Measurements from ENCODE around the gene NLE1. TPM values are rescaled to one million over a fixed set of nuclear protein-coding genes. Genes with fewer than 3 reads are reported as not detected.

The NLE1 gene
- total and polyA plus RNA-seq, 2 of the 8 experiments (the other 6 are each of a cell fraction or from before 2014, with no cell fraction given), result 50.4 to 51.5 TPM

DNA sequence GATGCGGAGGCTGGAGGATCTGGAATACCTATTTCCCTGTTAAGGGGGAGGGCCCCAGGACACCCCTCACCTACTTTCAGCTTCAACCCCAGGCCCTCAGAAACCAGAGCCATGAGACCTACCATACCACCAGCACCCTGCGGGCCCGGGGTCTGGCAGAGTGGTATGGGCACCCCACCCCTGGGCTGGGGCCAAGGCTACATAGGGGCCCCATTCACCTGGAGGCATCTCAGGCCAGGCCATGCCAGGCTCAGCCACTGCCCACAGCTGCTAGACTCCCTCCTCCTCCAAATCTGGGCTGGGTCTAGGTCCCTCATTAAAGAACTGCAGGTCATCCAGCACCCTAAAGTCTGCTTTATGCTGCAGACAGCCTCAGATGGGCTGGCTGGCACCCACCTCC lies 11.7 kb downstream of the NLE1 start:
- H4K5ac ChIP-seq (ENCODE audit: insufficient read length, low read depth, low read length), result no peak overlapping the region
- H3K4me3 ChIP-seq (ENCODE audit: extremely low read depth in 1 of 4, insufficient read depth in 2 of 4, low read depth in 3 of 4, low read length in 4 of 4), result no peak overlapping the region
- POLR2A ChIA-PET (ENCODE audit: partially characterized antibody), result interaction anchor here (0.6 to 7.5 kb wide), 12 partner anchors 9 to 172 kb away, joined by 3 to 84 read pairs (median 3); partner anchors contain the start of genes FNDC8, NLE1 and RAD51D
- H3K79me1 ChIP-seq (ENCODE audit: low read depth, low read length), result no peaks in the 10 kb centered on the region
- no peak overlapping the region for H4K8ac ChIP-seq (ENCODE audit: extremely low read depth, insufficient read depth, low read length)
- no peak overlapping the region for H2BK120ac ChIP-seq (replicated peaks; ENCODE audit: low read depth, low read length)
- no peak overlapping the region for H4K91ac ChIP-seq (replicated peaks; ENCODE audit: insufficient read length, low read length)
- peaks cover 0 to 3% of the 10 kb centered on the region in 2 experiments; a peak in 1 of 4 replicates for H3K9me3 ChIP-seq (ENCODE audit: insufficient read depth in 2 of 2, low read depth in 1 of 2, low read length in 1 of 2)
- H2BK20ac ChIP-seq (ENCODE audit: low read length), result no peak overlapping the region
- H2BK15ac ChIP-seq (ENCODE audit: low read length), result no peak overlapping the region
- H3K9ac ChIP-seq (replicated peaks in 1 of 4; ENCODE audit: extremely low read depth in 1 of 4, low read depth in 3 of 4, low read length in 3 of 4), result no peak overlapping the region
- no peak overlapping the region for H3K14ac ChIP-seq (ENCODE audit: insufficient read length)
- no peak overlapping the region for H3K18ac ChIP-seq (ENCODE audit: extremely low read depth, low read length)
- DNase-seq (ENCODE audit: low read depth in 1 of 2, low spot score in 2 of 2), result no peak
- CTCF ChIA-PET (ENCODE audit: partially characterized antibody), result interaction anchor here (0.9 to 1.1 kb wide), 3 partner anchors 11 to 132 kb away, joined by 3 to 4 read pairs (median 3); partner anchors contain the start of genes NLE1 and RAD51D
- peaks cover 5 to 23% of the 10 kb centered on the region in 2 experiments for H4K20me1 ChIP-seq (replicated peaks in 1 of 2; ENCODE audit: control insufficient read depth in 1 of 2, insufficient read depth in 2 of 2, low read length in 2 of 2)
- no peak overlapping the region for H3K23ac ChIP-seq (ENCODE audit: insufficient read length)
- 100% methylated on average over 3 of the region's 3 CpGs; no CpG with 5 or more reads in 1 of the 2 experiments for WGBS, 2 experiments (ENCODE audit: extremely low coverage in 1 of 2, insufficient coverage in 1 of 2, insufficient read length in 1 of 2, insufficient replicate concordance in 2 of 2, low coverage in 1 of 2, low lambda C conversion rate in 2 of 2, missing lambda C conversion rate in 1 of 2)
- peaks cover 0 to 2% (median 0%) of the 10 kb centered on the region in 4 experiments; a peak in 2 of 7 replicates for H3K27me3 ChIP-seq (replicated peaks in 1 of 4; ENCODE audit: control insufficient read depth in 3 of 4, extremely low read depth in 1 of 4, insufficient read depth in 3 of 4, low read length in 3 of 4)
- no peak overlapping the region for H3K27ac ChIP-seq (ENCODE audit: low read depth, low read length)
- no peak overlapping the region for H3K4me2 ChIP-seq (ENCODE audit: insufficient read depth in 1 of 2, low read depth in 2 of 2, low read length in 2 of 2)
- no peak overlapping the region for H2AFZ ChIP-seq (ENCODE audit: low read length)
- no peak overlapping the region for H3K4ac ChIP-seq (replicated peaks; ENCODE audit: insufficient read length, low read depth, low read length)
- TF ChIP-seq, protein P1, sequence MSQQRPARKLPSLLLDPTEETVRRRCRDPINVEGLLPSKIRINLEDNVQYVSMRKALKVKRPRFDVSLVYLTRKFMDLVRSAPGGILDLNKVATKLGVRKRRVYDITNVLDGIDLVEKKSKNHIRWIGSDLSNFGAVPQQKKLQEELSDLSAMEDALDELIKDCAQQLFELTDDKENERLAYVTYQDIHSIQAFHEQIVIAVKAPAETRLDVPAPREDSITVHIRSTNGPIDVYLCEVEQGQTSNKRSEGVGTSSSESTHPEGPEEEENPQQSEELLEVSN (IDR thresholded peaks at IDR 0.05), result no peak
- TF ChIP-seq POU5F1 (IDR thresholded peaks at IDR 0.05; ENCODE audit: low read depth, low read length) (no peak), TAF7 (optimal IDR thresholded peaks at IDR 0.05; ENCODE audit: borderline replicate concordance, low read depth, low read length) (no peak), TCF12 (IDR thresholded peaks at IDR 0.05; ENCODE audit: low read depth, low read length) (no peak), RFX5 (IDR thresholded peaks at IDR 0.05; ENCODE audit: borderline replicate concordance, low read depth, low read length) (no peak), CREB1 (IDR thresholded peaks at IDR 0.05) (no peak), POLR2A (IDR thresholded peaks at IDR 0.05; ENCODE audit: control extremely low read depth in 1 of 2, low read depth in 2 of 2, low read length in 2 of 2) (no peak), EZH2 (IDR thresholded peaks at IDR 0.05; ENCODE audit: low read depth, low read length, severe bottlenecking) (no peak), SIRT6 (IDR thresholded peaks at IDR 0.05; ENCODE audit: low read length) (no peak), SP1 (IDR thresholded peaks at IDR 0.05; ENCODE audit: low read depth, low read length) (no peak), CBX8 (IDR thresholded peaks at IDR 0.05; ENCODE audit: borderline replicate concordance, low read depth, low read length) (no peak), NRF1 (IDR thresholded peaks at IDR 0.05; ENCODE audit: low read depth, low read length) (no peak)
- H3K36me3 ChIP-seq (ENCODE audit: control insufficient read depth in 2 of 4, insufficient read depth in 4 of 4, low read length in 3 of 4), result peaks cover 29 to 45% (median 41%) of the 10 kb centered on the region in 4 experiments
- H3K79me2 ChIP-seq (ENCODE audit: control insufficient read depth in 1 of 2, insufficient read depth in 2 of 2, low read length in 2 of 2), result no peaks in the 10 kb centered on the region
- H3K4me1 ChIP-seq (replicated peaks in 1 of 4; ENCODE audit: control insufficient read depth in 3 of 4, insufficient read depth in 4 of 4, low read length in 3 of 4), result no peaks in the 10 kb centered on the region
- H3K56ac ChIP-seq (replicated peaks; ENCODE audit: insufficient read length, low read depth, low read length), result no peak overlapping the region
- H3K23me2 ChIP-seq (ENCODE audit: low read depth, low read length), result no peaks in the 10 kb centered on the region
- H2BK5ac ChIP-seq (ENCODE audit: low read depth, low read length), result no peak overlapping the region
- H2AK5ac ChIP-seq (ENCODE audit: low read depth, low read length), result no peak overlapping the region
- FAIRE-seq, result no peak
- H2BK12ac ChIP-seq (ENCODE audit: low read depth, low read length), result no peak overlapping the region
